Activated B cell treated with CpG ODN at 0.5 μM for 24 hours (primary cell): ENCODE results near the gene ENOX1. TPM values are rescaled to one million over a fixed set of nuclear protein-coding genes. Genes with fewer than 3 reads are reported as not detected.

Experiments
- ATAC-seq: fragments of 200-7000 bp; cut with Tn5 transposase; one replicate; pipeline ENCODE4 v1.10.0; 2021; ENCODE audit warnings: low read depth, mild to moderate bottlenecking, moderate library complexity
- CTCF ChIA-PET: fragments of 350-600 bp; sonication (Branson Sonifier 250); formaldehyde crosslinking; loops from one replicate; lab custom pipeline; 2021; ENCODE audit warnings: antibody characterized with exemption; lab: Charles Lee
- POLR2A ChIA-PET: fragments of 350-600 bp; sonication (Branson Sonifier 250); formaldehyde crosslinking; loops from one replicate; lab custom pipeline; 2021; ENCODE audit warnings: antibody characterized with exemption; lab: Charles Lee
- DNase-seq: peaks from one replicate; pipeline ENCODE4 v3.0.0; 2022
- H3K27ac Mint-ChIP-seq: one replicate; pipeline ENCODE4 v1.8.0; 2020; ENCODE audit warnings: mixed read lengths
- H3K27me3 Mint-ChIP-seq: one replicate; pipeline ENCODE4 v1.8.0; 2021; ENCODE audit warnings: mixed read lengths
- H3K36me3 Mint-ChIP-seq: one replicate; pipeline ENCODE4 v1.8.0; 2021; ENCODE audit warnings: low read depth, mixed read lengths
- H3K4me1 Mint-ChIP-seq: one replicate; pipeline ENCODE4 v1.8.0; 2021; ENCODE audit warnings: mixed read lengths
- H3K4me3 Mint-ChIP-seq: one replicate; pipeline ENCODE4 v1.8.0; 2020; ENCODE audit warnings: mild to moderate bottlenecking, mixed read lengths
- H3K9me3 Mint-ChIP-seq: one replicate; pipeline ENCODE4 v1.8.0; 2020; ENCODE audit warnings: mixed read lengths
- CTCF ChIP-seq: fragments of 200-600 bp; IDR thresholded peaks from one replicate; pipeline ENCODE4 v1.8.0; 2022; ENCODE audit warnings: antibody characterized with exemption, mild to moderate bottlenecking
- intact Hi-C: fragments of 100-400 bp; cut with micrococcal nuclease; formaldehyde crosslinking; loops from one replicate; pipeline ENCODE4 v1.15.1; 2024
- total RNA-seq: library from RNA; stranded (reverse); gene quantifications from 2 replicates; pipeline ENCODE4 v1.2.3, GENCODE V29; 2022

ENOX1 gene
- total RNA-seq, 1 donor from 2014 or later = not detected

DNA sequence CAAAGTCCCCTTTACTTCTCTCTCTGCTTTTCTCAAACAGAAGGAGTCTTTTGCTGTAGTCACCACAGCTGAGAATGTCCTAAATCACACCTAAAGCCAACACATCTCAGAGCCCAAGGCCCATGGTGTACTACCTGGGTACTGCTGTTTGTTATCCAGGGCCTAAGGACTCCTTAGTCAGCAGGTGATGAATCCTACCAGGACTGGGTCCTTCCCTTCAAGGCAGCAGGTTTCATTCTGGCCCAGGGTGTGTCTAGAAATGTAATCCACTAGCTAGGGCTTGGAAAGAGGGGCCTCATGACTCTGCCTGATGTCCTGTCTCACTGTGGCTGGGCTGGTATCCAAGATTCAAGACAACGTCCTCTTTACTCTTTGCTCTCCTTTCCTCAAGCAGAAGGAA is 36.2 kb upstream of the ENOX1 start:
- Mint-ChIP-seq H3K27ac (no peak overlapping the region), H3K4me1 (no peaks in the 10 kb centered on the region), H3K27me3 (peaks cover 2% of the 10 kb centered on the region), H3K4me3 (no peak overlapping the region), H3K36me3 (no peaks in the 10 kb centered on the region), H3K9me3 (no peaks in the 10 kb centered on the region)
- DNase-seq (no peak), ATAC-seq (no peak)
- CTCF ChIA-PET = no interaction called here
- no peak for TF ChIP-seq CTCF
- POLR2A ChIA-PET = no interaction called here
- intact Hi-C loops = no loop called here

DNA sequence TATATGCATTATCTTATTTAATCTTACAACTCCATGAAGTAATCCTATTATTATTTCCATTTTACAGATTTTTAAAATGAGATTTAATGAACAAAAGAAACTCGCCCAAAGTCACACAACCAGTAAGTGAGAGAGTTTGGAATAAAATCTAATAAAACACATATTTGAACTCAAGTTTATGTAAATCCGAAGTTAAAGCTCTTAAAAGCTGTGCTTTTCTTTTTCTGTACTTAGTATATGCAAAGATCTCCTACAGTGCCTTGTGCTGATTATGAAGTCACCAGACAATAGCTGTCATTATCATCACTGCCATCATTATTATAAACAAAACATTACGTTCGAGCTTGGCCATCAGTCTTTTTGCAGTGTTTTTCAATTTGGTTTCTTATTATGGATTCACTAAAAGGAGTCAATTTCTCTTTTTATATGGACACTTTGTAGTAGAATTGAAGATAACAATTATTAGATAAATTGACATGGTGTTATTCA is 29.7 kb upstream of the ENOX1 start:
- H3K27me3 Mint-ChIP-seq = peaks cover 10% of the 10 kb centered on the region
- intact Hi-C loops = no loop called here
- no peak overlapping the region for H3K4me3 Mint-ChIP-seq
- no peak for TF ChIP-seq CTCF
- H3K4me1 Mint-ChIP-seq = no peaks in the 10 kb centered on the region
- ATAC-seq (no peak), DNase-seq (no peak)
- ChIA-PET POLR2A (interaction anchor here (0.6 kb wide), 1 partner anchor 823 kb away, joined by 3 read pairs; no protein-coding TSS in a partner anchor), CTCF (no interaction called here)
- no peaks in the 10 kb centered on the region for H3K9me3 Mint-ChIP-seq
- H3K36me3 Mint-ChIP-seq = no peaks in the 10 kb centered on the region
- H3K27ac Mint-ChIP-seq = no peak overlapping the region

- ChIA-PET CTCF (no interaction called here), POLR2A (no interaction called here)
- H3K4me3 Mint-ChIP-seq = no peak overlapping the region
- intact Hi-C loops = no loop called here
- H3K36me3 Mint-ChIP-seq = no peaks in the 10 kb centered on the region
- H3K9me3 Mint-ChIP-seq = no peaks in the 10 kb centered on the region
- peaks cover 14% of the 10 kb centered on the region for H3K27me3 Mint-ChIP-seq
- no peak for TF ChIP-seq CTCF
- ATAC-seq (no peak), DNase-seq (no peak)
- no peaks in the 10 kb centered on the region for H3K4me1 Mint-ChIP-seq
- H3K27ac Mint-ChIP-seq = no peak overlapping the region
These were observed 28.4 kb upstream of the ENOX1 start for GRCh38 chr13:43815204-43815603.

GRCh38 chr13:43808676-43809075 is 21.9 kb upstream of the ENOX1 start:
- no peak for TF ChIP-seq CTCF
- Mint-ChIP-seq H3K4me3 (no peak overlapping the region), H3K4me1 (no peaks in the 10 kb centered on the region), H3K27me3 (peaks cover 4% of the 10 kb centered on the region), H3K9me3 (no peaks in the 10 kb centered on the region), H3K27ac (no peak overlapping the region), H3K36me3 (no peaks in the 10 kb centered on the region)
- intact Hi-C loops = loop anchor here (10.0 kb wide), 1 partner anchor 924 kb away; no protein-coding TSS in a partner anchor
- ChIA-PET CTCF (no interaction called here), POLR2A (no interaction called here)
- ATAC-seq (no peak), DNase-seq (no peak)

GRCh38 chr13:43805681-43806128 is 18.9 kb upstream of the ENOX1 start:
- H3K9me3 Mint-ChIP-seq = no peaks in the 10 kb centered on the region
- H3K27me3 Mint-ChIP-seq = peaks cover 4% of the 10 kb centered on the region
- no peaks in the 10 kb centered on the region for H3K4me1 Mint-ChIP-seq
- DNase-seq = no peak
- H3K36me3 Mint-ChIP-seq = no peaks in the 10 kb centered on the region
- no peak overlapping the region for H3K27ac Mint-ChIP-seq
- ChIA-PET POLR2A (no interaction called here), CTCF (interaction anchor here (0.7 to 1.6 kb wide), 3 partner anchors 32 to 724 kb away, joined by 3 to 6 read pairs (median 3); no protein-coding TSS in a partner anchor)
- no peak for TF ChIP-seq CTCF
- intact Hi-C loops = loop anchor here (2.0 to 10.0 kb wide), 3 partner anchors 837 to 1471 kb away; no protein-coding TSS in a partner anchor
- ATAC-seq = no peak
- H3K4me3 Mint-ChIP-seq = no peak overlapping the region
